GM19463 (cell line): ENCODE measurements around the gene SLC35B3.
"Not testable (repeated sequence)": the region's sequence is repeated elsewhere in the genome, so short reads cannot be mapped to it uniquely, and the experiment has no call there.

Source experiments
- ATAC-seq: cut with Tn5 transposase; IDR thresholded peaks from one replicate; pipeline ENCODE4 v1.9.1; 2021; ENCODE audit warnings: mild to moderate bottlenecking, moderate library complexity; ENCODE audit not compliant: unreplicated experiment

Gene SLC35B3

DNA sequence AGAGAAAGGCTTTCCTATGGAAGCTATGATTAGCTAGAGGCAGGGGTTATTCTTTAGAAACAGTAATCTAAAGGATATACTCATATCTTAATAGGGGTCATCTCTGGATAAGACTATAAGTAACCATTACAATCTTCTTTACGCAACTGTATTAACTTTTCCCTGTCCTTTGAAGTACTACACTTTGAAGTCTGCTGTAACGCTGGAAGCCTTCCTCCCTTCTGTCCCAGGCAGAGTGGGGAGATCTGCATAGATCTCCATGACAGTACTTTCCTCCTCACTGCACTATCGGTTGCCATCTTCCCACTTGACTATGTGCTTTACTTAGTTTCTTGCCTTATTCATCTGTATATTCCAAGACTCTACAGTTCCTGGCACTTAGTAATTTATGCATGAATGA lies 20.1 kb downstream of the SLC35B3 start:
- ATAC-seq = no peak

DNA sequence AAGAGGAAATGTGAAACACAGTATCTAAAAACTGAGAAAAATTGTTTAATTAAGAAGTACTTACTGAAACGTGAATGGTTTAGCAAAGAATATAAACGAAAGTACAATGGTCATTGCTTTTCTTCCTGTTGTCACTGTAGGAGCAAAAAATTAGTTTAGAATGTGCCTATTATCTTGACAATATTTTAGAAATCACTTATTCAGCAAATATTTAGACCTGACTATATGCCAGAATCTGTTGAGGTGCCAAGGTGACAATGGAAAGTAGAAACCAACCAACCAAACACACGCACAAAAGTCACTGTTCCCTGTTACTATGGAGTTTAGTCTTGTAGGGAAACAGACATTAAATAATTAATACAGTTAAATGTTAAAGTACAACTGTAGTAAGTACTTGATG lies 20.5 kb downstream of the SLC35B3 start:
- no peak for ATAC-seq

DNA sequence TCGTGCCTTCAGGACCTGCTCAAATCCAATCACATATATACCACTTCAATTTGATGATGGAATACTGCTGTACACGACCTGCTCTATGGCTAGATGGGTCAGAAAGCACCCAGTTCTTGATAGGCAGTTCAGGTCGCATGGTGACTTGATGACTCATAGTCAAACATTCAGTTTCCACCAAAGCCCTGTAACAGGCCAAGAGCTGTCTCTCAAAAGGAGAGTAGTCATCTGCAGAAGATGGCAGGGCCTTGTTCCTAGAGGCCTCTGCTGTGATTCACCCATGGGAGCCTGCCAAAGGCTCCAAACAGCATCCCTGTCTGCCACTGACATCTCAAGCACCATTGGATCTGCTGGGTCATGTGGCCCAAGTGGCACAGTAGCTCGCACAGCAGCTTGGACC lies 29.4 kb downstream of the SLC35B3 start:
- not testable (repeated sequence) for ATAC-seq

DNA sequence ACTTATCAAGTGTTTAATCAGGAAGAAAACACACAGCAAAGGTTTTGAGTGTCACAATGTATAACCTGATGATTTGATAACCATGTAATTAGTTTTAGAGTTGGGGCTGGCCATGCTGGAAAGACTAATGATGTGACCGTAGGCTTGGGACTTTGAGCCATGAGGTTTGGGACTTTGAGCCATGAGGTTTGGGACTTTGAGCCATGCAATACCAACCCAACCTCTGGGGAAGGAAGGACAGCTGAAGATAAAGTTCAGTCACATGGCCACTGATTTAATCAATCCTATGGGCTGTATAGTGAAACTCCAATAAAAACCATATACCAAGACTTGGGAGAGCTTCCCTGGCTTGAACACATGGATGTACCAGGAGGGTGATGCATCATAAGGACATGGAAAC lies 32.8 kb downstream of the SLC35B3 start:
- no peak for ATAC-seq

DNA sequence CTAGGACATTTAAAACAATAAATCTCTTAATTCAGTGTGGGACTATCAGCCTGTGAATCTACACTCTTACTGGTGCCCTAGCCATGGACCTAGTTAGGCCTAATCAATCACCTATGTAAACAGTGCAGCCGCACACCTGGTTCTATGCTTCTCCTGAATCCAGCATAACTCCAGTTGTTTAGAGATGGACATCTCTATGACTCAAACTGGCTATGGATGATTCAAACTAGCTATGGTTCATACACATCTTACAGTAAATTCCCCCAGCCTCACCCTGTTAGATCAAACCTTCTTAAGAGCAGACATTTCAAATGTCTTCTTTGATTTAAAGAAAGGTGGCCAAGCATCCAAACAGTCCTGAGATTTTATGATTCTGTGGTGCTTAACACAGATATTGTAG lies 34.7 kb downstream of the SLC35B3 start:
- ATAC-seq = no peak

DNA sequence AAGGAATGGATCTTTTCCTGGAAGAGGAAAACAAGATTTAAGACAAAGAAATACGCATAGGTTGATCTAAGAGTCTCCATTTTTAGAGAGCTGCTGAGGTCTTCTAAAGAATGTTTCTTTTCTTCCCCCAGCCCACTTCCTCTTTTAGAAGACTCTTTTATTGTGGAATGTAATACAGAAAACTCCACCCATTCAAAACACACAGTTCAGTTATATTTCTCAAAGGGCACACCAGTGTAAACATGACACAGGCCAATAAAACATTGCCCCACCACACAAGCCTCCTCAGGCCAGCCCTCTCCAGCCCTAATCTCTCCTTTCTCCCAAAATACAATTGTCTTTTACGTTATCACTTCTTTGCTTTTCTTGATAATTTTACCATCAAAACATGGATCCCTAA lies 42.8 kb downstream of the SLC35B3 start:
- ATAC-seq = no peak

DNA sequence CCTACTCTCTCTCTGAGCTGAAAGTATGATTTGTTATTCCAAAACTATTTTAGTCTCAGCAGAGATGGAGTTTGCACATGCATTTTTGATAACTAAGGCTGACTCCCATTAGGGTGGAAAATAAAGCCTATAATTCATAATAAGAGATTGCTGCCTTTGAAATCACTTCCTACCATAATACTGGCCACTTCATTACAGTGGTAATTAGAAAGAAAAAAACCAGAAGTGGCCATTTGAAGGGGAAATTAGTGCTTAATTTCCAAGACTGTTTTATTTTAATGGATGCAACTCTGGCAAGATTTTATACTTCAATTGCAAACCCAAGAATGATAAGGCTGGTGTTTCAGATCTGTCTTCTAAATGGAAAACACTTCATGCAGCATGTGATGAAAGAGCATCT lies 43.4 kb downstream of the SLC35B3 start:
- no peak for ATAC-seq

DNA sequence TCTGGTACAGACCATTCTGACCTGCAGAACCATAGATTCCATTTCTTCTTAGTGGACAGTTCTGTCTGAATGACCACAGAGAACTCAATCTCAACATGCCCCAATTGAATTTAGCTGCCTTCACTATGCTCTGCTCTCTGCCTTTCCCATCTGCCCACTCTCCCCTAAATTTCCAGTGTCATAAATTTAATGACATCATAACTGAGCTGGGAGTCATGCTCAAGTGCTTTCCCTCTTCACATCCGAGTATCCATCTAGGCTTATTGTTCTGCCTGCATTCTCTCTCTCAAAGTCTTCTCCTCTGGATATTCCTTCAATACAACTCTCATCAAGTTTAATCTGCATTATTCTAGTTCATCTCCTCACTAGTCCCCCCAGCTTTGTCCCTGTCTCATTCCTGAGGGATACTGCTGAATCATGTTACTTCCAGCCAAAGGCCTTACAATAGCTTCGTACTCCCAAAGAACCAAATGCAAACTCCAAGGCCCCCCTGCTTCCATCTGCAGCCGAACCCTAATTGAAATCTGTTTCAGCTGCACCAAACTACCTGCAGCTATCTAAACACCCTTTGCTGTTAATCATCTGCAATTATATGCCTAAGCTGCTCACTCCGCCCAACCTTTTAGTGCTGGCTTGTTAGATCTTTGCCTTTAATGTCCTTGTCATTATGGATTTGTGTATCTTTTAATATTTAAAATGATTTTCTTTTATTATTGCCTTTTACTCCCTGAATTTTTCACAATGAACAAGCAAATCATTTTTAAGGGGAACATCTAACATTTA lies 46.1 kb downstream of the SLC35B3 start:
- no peak for ATAC-seq

DNA sequence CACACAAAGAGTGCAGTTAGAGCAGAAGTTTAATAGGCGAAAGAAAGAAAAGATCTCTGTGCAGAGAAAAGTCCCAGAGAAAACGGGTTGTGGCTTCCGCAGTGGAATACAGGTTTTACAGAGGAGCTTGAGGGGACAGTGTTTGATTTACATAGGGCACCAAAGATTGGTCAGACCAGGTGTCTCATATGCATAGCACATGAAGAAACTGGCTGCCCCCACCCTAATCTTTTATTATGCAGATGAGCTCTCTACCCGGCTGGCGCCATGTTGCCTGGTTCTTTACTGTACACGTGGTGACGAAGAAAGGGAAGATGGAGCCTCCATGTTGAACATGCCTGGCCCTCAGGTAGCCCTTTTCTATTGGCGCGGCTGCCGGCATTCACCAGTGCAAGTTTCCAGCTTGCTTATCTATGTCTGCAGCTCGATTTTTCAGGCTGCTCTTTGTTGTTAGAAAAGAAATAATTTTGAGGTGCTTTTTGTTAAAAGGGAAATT lies 47.4 kb downstream of the SLC35B3 start:
- ATAC-seq = no peak

DNA sequence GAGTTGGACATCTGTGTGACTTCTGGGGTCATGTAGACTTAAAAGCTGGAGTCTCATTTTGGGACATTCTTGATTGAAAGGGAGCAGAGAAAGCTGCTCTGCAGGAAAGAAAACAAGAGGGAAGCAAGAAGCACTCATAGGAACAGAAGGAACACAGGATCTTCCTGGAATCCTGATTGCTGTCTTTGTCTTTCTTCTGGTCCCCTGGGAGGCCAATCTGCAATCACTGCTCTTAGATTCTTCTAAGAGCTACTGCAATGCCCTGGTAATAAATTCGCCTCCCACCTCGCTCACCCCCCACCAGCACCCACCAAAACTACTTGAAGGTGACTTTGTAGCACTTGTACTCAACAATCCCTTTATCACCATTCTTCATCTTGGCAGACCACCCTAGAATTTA lies 51.8 kb downstream of the SLC35B3 start:
- no peak for ATAC-seq

DNA sequence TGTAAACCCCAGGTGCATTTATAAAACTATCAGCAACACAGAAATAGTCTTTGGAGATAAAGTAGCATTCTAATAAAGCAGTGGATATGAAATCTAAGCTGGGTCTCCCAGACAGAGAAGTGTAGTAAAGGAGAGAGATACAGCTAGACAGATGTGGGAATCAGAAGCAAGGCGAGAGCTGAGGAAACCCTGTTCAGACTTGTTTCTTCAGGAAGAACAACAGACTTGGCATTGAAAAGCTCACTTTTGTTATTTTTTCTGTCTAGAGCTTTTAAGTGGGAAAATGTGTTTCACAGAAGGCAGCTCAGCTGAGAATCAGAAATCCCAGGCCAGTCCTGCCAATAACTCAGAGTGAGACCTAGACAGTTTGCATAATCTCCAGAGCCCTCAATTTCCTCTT lies 52.9 kb downstream of the SLC35B3 start:
- no peak for ATAC-seq

DNA sequence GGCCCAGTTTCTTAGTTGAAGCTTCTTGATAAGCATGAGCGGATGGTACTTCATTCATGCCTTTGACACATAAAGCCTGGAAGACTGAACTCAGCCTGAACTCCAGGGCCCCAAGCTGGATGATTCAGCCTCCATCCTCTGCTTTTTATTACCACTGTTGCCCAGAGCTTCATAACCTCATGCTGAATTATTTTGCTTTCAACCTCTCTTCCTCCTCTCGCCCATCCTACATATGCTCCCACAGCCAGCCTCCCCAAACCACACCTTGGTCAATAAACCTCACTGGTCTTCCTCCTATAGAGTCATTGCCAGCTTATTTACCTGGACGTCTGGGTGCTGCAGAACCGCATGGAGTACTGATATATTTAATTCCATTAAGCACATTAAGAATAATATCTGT lies 59.4 kb downstream of the SLC35B3 start:
- no peak for ATAC-seq
